Measurements from ENCODE around the gene MACIR. TPM values are rescaled to one million over a fixed set of nuclear protein-coding genes. Genes with fewer than 3 reads are reported as not detected.

Gene MACIR
- total and polyA plus RNA-seq, 2 donors: 6.0 to 7.6 TPM

GRCh38 chr5:103235891-103236290 is 22.7 kb upstream of the MACIR start:
- H3K27me3 ChIP-seq (ENCODE audit: control insufficient read depth in 2 of 2, insufficient read depth in 1 of 2, low read length in 1 of 2): no peaks in the 10 kb centered on the region
- H3K27ac ChIP-seq (ENCODE audit: low read depth in 1 of 2, low read length in 1 of 2): no peak overlapping the region
- DNase-seq (ENCODE audit: low read depth in 6 of 9, low spot score in 9 of 9): no peak
- H3K36me3 ChIP-seq (ENCODE audit: control insufficient read depth in 2 of 2, insufficient read depth in 2 of 2, low read length in 1 of 2): no peaks in the 10 kb centered on the region
- H3K9me3 ChIP-seq (ENCODE audit: control insufficient read depth in 2 of 2, insufficient read depth in 1 of 2, low read length in 1 of 2): no peaks in the 10 kb centered on the region
- H3K4me3 ChIP-seq (ENCODE audit: low read length in 2 of 2): no peak overlapping the region
- WGBS: 95% methylated on average over 1 of the region's 1 CpG
- H3K4me1 ChIP-seq (ENCODE audit: control insufficient read depth in 2 of 2, insufficient read depth in 2 of 2, low read length in 2 of 2): no peaks in the 10 kb centered on the region

GRCh38 chr5:103237778-103238177 is 20.8 kb upstream of the MACIR start:
- Histone ChIP-seq H3K36me3 (ENCODE audit: control insufficient read depth in 2 of 2, insufficient read depth in 2 of 2, low read length in 1 of 2) (no peaks in the 10 kb centered on the region), H3K27ac (ENCODE audit: low read depth in 1 of 2, low read length in 1 of 2) (no peak overlapping the region), H3K4me1 (ENCODE audit: control insufficient read depth in 2 of 2, insufficient read depth in 2 of 2, low read length in 2 of 2) (no peaks in the 10 kb centered on the region), H3K4me3 (ENCODE audit: low read length in 2 of 2) (no peak overlapping the region), H3K9me3 (ENCODE audit: control insufficient read depth in 2 of 2, insufficient read depth in 1 of 2, low read length in 1 of 2) (no peaks in the 10 kb centered on the region), H3K27me3 (ENCODE audit: control insufficient read depth in 2 of 2, insufficient read depth in 1 of 2, low read length in 1 of 2) (no peaks in the 10 kb centered on the region)
- no peak for DNase-seq (ENCODE audit: low read depth in 6 of 9, low spot score in 9 of 9)
- WGBS: 97% methylated on average over 1 of the region's 1 CpG

- no peak overlapping the region for H3K4me3 ChIP-seq (ENCODE audit: low read length in 2 of 2)
- H3K27ac ChIP-seq (ENCODE audit: low read depth in 1 of 2, low read length in 1 of 2): no peak overlapping the region
- peaks cover 0 to 3% of the 10 kb centered on the region in 2 donors for H3K4me1 ChIP-seq (ENCODE audit: control insufficient read depth in 2 of 2, insufficient read depth in 2 of 2, low read length in 2 of 2)
- no peaks in the 10 kb centered on the region for H3K36me3 ChIP-seq (ENCODE audit: control insufficient read depth in 2 of 2, insufficient read depth in 2 of 2, low read length in 1 of 2)
- no peaks in the 10 kb centered on the region for H3K9me3 ChIP-seq (ENCODE audit: control insufficient read depth in 2 of 2, insufficient read depth in 1 of 2, low read length in 1 of 2)
- H3K27me3 ChIP-seq (ENCODE audit: control insufficient read depth in 2 of 2, insufficient read depth in 1 of 2, low read length in 1 of 2): no peaks in the 10 kb centered on the region
- no peak for DNase-seq (ENCODE audit: low read depth in 6 of 9, low spot score in 9 of 9)
- WGBS: 93% methylated on average over 2 of the region's 2 CpGs
Observed at GRCh38 chr5:103243665-103244064, 14.9 kb upstream of the MACIR start.

- Histone ChIP-seq H3K36me3 (ENCODE audit: control insufficient read depth in 2 of 2, insufficient read depth in 2 of 2, low read length in 1 of 2) (no peaks in the 10 kb centered on the region), H3K27ac (ENCODE audit: low read depth in 1 of 2, low read length in 1 of 2) (no peak overlapping the region), H3K4me1 (ENCODE audit: control insufficient read depth in 2 of 2, insufficient read depth in 2 of 2, low read length in 2 of 2) (peaks cover 0 to 3% of the 10 kb centered on the region in 2 donors), H3K9me3 (ENCODE audit: control insufficient read depth in 2 of 2, insufficient read depth in 1 of 2, low read length in 1 of 2) (no peaks in the 10 kb centered on the region), H3K4me3 (ENCODE audit: low read length in 2 of 2) (no peak overlapping the region), H3K27me3 (ENCODE audit: control insufficient read depth in 2 of 2, insufficient read depth in 1 of 2, low read length in 1 of 2) (no peaks in the 10 kb centered on the region)
- no peak for DNase-seq (ENCODE audit: low read depth in 6 of 9, low spot score in 9 of 9)
Observed at GRCh38 chr5:103244398-103244797, 14.2 kb upstream of the MACIR start.

GRCh38 chr5:103245761-103246160 is 12.8 kb upstream of the MACIR start:
- no peaks in the 10 kb centered on the region for H3K27me3 ChIP-seq (ENCODE audit: control insufficient read depth in 2 of 2, insufficient read depth in 1 of 2, low read length in 1 of 2)
- no peak overlapping the region for H3K4me3 ChIP-seq (ENCODE audit: low read length in 2 of 2)
- H3K4me1 ChIP-seq (ENCODE audit: control insufficient read depth in 2 of 2, insufficient read depth in 2 of 2, low read length in 2 of 2): peaks cover 0 to 3% of the 10 kb centered on the region in 2 donors
- no peaks in the 10 kb centered on the region for H3K9me3 ChIP-seq (ENCODE audit: control insufficient read depth in 2 of 2, insufficient read depth in 1 of 2, low read length in 1 of 2)
- no peaks in the 10 kb centered on the region for H3K36me3 ChIP-seq (ENCODE audit: control insufficient read depth in 2 of 2, insufficient read depth in 2 of 2, low read length in 1 of 2)
- WGBS: 26% methylated on average over 4 of the region's 4 CpGs
- H3K27ac ChIP-seq (ENCODE audit: low read depth in 1 of 2, low read length in 1 of 2): no peak overlapping the region
- DNase-seq (ENCODE audit: low read depth in 6 of 9, low spot score in 9 of 9): peak in 1 of 9 donors; percentile 44

GRCh38 chr5:103247118-103247517 is 11.4 kb upstream of the MACIR start:
- no peak for DNase-seq (ENCODE audit: low read depth in 6 of 9, low spot score in 9 of 9)
- Histone ChIP-seq H3K36me3 (ENCODE audit: control insufficient read depth in 2 of 2, insufficient read depth in 2 of 2, low read length in 1 of 2) (no peaks in the 10 kb centered on the region), H3K27me3 (ENCODE audit: control insufficient read depth in 2 of 2, insufficient read depth in 1 of 2, low read length in 1 of 2) (no peaks in the 10 kb centered on the region), H3K4me1 (ENCODE audit: control insufficient read depth in 2 of 2, insufficient read depth in 2 of 2, low read length in 2 of 2) (peaks cover 0 to 3% of the 10 kb centered on the region in 2 donors), H3K27ac (ENCODE audit: low read depth in 1 of 2, low read length in 1 of 2) (no peak overlapping the region), H3K9me3 (ENCODE audit: control insufficient read depth in 2 of 2, insufficient read depth in 1 of 2, low read length in 1 of 2) (no peaks in the 10 kb centered on the region), H3K4me3 (ENCODE audit: low read length in 2 of 2) (no peak overlapping the region)
- WGBS: 98% methylated on average over 1 of the region's 1 CpG

GRCh38 chr5:103249068-103249467 is 9.5 kb upstream of the MACIR start:
- Histone ChIP-seq H3K27ac (ENCODE audit: low read depth in 1 of 2, low read length in 1 of 2) (no peak overlapping the region), H3K36me3 (ENCODE audit: control insufficient read depth in 2 of 2, insufficient read depth in 2 of 2, low read length in 1 of 2) (no peaks in the 10 kb centered on the region), H3K27me3 (ENCODE audit: control insufficient read depth in 2 of 2, insufficient read depth in 1 of 2, low read length in 1 of 2) (no peaks in the 10 kb centered on the region), H3K4me3 (ENCODE audit: low read length in 2 of 2) (no peak overlapping the region), H3K9me3 (ENCODE audit: control insufficient read depth in 2 of 2, insufficient read depth in 1 of 2, low read length in 1 of 2) (no peaks in the 10 kb centered on the region), H3K4me1 (ENCODE audit: control insufficient read depth in 2 of 2, insufficient read depth in 2 of 2, low read length in 2 of 2) (peaks cover 0 to 3% of the 10 kb centered on the region in 2 donors)
- no peak for DNase-seq (ENCODE audit: low read depth in 6 of 9, low spot score in 9 of 9)
- 95% methylated on average over 2 of the region's 2 CpGs for WGBS

GRCh38 chr5:103254921-103255320 is 3.6 kb upstream of the MACIR start:
- no peaks in the 10 kb centered on the region for H3K9me3 ChIP-seq (ENCODE audit: control insufficient read depth in 2 of 2, insufficient read depth in 1 of 2, low read length in 1 of 2)
- DNase-seq (ENCODE audit: low read depth in 6 of 9, low spot score in 9 of 9): no peak
- 55% methylated on average over 1 of the region's 1 CpG for WGBS
- peaks cover 0 to 5% of the 10 kb centered on the region in 2 donors for H3K4me1 ChIP-seq (ENCODE audit: control insufficient read depth in 2 of 2, insufficient read depth in 2 of 2, low read length in 2 of 2)
- no peaks in the 10 kb centered on the region for H3K36me3 ChIP-seq (ENCODE audit: control insufficient read depth in 2 of 2, insufficient read depth in 2 of 2, low read length in 1 of 2)
- no peak overlapping the region for H3K27ac ChIP-seq (ENCODE audit: low read depth in 1 of 2, low read length in 1 of 2)
- no peak overlapping the region for H3K4me3 ChIP-seq (ENCODE audit: low read length in 2 of 2)
- peaks cover 0 to 3% of the 10 kb centered on the region in 2 donors for H3K27me3 ChIP-seq (ENCODE audit: control insufficient read depth in 2 of 2, insufficient read depth in 1 of 2, low read length in 1 of 2)

- H3K36me3 ChIP-seq (ENCODE audit: control insufficient read depth in 2 of 2, insufficient read depth in 2 of 2, low read length in 1 of 2): no peaks in the 10 kb centered on the region
- no peaks in the 10 kb centered on the region for H3K9me3 ChIP-seq (ENCODE audit: control insufficient read depth in 2 of 2, insufficient read depth in 1 of 2, low read length in 1 of 2)
- H3K4me1 ChIP-seq (ENCODE audit: control insufficient read depth in 2 of 2, insufficient read depth in 2 of 2, low read length in 2 of 2): peaks cover 0 to 6% of the 10 kb centered on the region in 2 donors
- H3K27me3 ChIP-seq (ENCODE audit: control insufficient read depth in 2 of 2, insufficient read depth in 1 of 2, low read length in 1 of 2): peaks cover 0 to 3% of the 10 kb centered on the region in 2 donors
- DNase-seq (ENCODE audit: low read depth in 6 of 9, low spot score in 9 of 9): no peak
- 96% methylated on average over 7 of the region's 7 CpGs for WGBS
- H3K4me3 ChIP-seq (ENCODE audit: low read length in 2 of 2): no peak overlapping the region
- no peak overlapping the region for H3K27ac ChIP-seq (ENCODE audit: low read depth in 1 of 2, low read length in 1 of 2)
Observed at GRCh38 chr5:103255691-103256090, 2.9 kb upstream of the MACIR start.

- no peaks in the 10 kb centered on the region for H3K9me3 ChIP-seq (ENCODE audit: control insufficient read depth in 2 of 2, insufficient read depth in 1 of 2, low read length in 1 of 2)
- DNase-seq (ENCODE audit: low read depth in 6 of 9, low spot score in 9 of 9): no peak
- H3K4me1 ChIP-seq (ENCODE audit: control insufficient read depth in 2 of 2, insufficient read depth in 2 of 2, low read length in 2 of 2): peaks cover 0 to 6% of the 10 kb centered on the region in 2 donors
- H3K27ac ChIP-seq (ENCODE audit: low read depth in 1 of 2, low read length in 1 of 2): no peak overlapping the region
- WGBS: 98% methylated on average over 4 of the region's 4 CpGs
- H3K4me3 ChIP-seq (ENCODE audit: low read length in 2 of 2): no peak overlapping the region
- H3K27me3 ChIP-seq (ENCODE audit: control insufficient read depth in 2 of 2, insufficient read depth in 1 of 2, low read length in 1 of 2): peaks cover 0 to 3% of the 10 kb centered on the region in 2 donors
- no peaks in the 10 kb centered on the region for H3K36me3 ChIP-seq (ENCODE audit: control insufficient read depth in 2 of 2, insufficient read depth in 2 of 2, low read length in 1 of 2)
Observed at GRCh38 chr5:103256178-103256577, 2.4 kb upstream of the MACIR start.
